Measurements from ENCODE around the gene COL1A1. TPM values are rescaled to one million over a fixed set of nuclear protein-coding genes. Genes with fewer than 3 reads are reported as not detected.

Gene COL1A1
- polyA plus RNA-seq, 1 of the 3 experiments (the other 2 are of a cell fraction): 1,461 TPM

DNA sequence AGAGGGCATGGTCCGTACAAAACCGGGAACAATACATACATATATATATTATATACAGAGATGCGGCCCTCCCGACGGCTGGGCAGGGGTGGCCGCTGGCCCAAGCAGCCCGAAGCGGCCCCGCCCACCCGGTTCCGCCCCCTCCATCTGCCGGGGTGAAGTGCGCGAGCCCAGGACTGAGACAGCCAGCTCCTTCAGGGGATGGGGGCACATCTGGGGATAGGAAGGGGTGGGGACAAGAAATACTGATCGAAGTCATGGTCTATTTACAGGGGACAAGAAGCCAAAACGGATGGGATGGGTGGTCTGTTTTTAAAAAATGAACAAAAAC lies 67.7 kb downstream of the COL1A1 start:
- TF ChIP-seq NRF1 (IDR thresholded peaks at IDR 0.05; ENCODE audit: low read depth, low read length) (no peak), NFIC (IDR thresholded peaks at IDR 0.05; ENCODE audit: borderline replicate concordance) (no peak), CTCF (IDR thresholded peaks at IDR 0.05) (no peak), GABPA (IDR thresholded peaks at IDR 0.05; ENCODE audit: low read depth) (no peak), EP300 (IDR thresholded peaks at IDR 0.05; ENCODE audit: borderline replicate concordance in 1 of 2, low read depth in 1 of 2, low read length in 1 of 2) (no peak), TEAD4 (IDR thresholded peaks at IDR 0.05; ENCODE audit: borderline replicate concordance, insufficient read depth) (no peak), RXRA (IDR thresholded peaks at IDR 0.05; ENCODE audit: borderline replicate concordance, low read depth) (no peak), SMC3 (IDR thresholded peaks at IDR 0.05; ENCODE audit: low read depth, low read length) (no peak), MEF2A (IDR thresholded peaks at IDR 0.05; ENCODE audit: borderline replicate concordance, low read depth) (no peak), POLR2AphosphoS5 (IDR thresholded peaks at IDR 0.05; ENCODE audit: low read depth, low read length) (no peak), FOXJ3 (CRISPR knock-in tag; IDR thresholded peaks at IDR 0.05) (no peak), TAF1 (IDR thresholded peaks at IDR 0.05; ENCODE audit: borderline replicate concordance, low read depth, low read length) (no peak), FOSL2 (IDR thresholded peaks at IDR 0.05; ENCODE audit: borderline replicate concordance, low read depth) (no peak), CHD2 (IDR thresholded peaks at IDR 0.05; ENCODE audit: low read length, partially characterized antibody) (no peak), RFX5 (IDR thresholded peaks at IDR 0.05; ENCODE audit: low read length) (no peak), YY1 (IDR thresholded peaks at IDR 0.05; ENCODE audit: low read depth) (no peak), RAD21 (IDR thresholded peaks at IDR 0.05; ENCODE audit: low read length) (no peak)
- TF ChIP-seq, protein P1, sequence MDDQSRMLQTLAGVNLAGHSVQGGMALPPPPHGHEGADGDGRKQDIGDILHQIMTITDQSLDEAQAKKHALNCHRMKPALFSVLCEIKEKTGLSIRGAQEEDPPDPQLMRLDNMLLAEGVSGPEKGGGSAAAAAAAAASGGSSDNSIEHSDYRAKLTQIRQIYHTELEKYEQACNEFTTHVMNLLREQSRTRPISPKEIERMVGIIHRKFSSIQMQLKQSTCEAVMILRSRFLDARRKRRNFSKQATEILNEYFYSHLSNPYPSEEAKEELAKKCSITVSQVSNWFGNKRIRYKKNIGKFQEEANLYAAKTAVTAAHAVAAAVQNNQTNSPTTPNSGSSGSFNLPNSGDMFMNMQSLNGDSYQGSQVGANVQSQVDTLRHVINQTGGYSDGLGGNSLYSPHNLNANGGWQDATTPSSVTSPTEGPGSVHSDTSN (IDR thresholded peaks at IDR 0.05): no peak
- TF ChIP-seq, protein P2, sequence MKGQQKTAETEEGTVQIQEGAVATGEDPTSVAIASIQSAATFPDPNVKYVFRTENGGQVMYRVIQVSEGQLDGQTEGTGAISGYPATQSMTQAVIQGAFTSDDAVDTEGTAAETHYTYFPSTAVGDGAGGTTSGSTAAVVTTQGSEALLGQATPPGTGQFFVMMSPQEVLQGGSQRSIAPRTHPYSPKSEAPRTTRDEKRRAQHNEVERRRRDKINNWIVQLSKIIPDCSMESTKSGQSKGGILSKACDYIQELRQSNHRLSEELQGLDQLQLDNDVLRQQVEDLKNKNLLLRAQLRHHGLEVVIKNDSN (IDR thresholded peaks at IDR 0.05; ENCODE audit: borderline replicate concordance, low read depth): no peak
- TF ChIP-seq, protein P3, sequence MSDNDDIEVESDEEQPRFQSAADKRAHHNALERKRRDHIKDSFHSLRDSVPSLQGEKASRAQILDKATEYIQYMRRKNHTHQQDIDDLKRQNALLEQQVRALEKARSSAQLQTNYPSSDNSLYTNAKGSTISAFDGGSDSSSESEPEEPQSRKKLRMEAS (IDR thresholded peaks at IDR 0.05; ENCODE audit: low read depth): no peak
- POLR2A ChIA-PET: no interaction called here
- Histone ChIP-seq H3K4me1 (ENCODE audit: control insufficient read depth in 1 of 2, insufficient read depth in 2 of 2, low read depth in 1 of 2, low read length in 1 of 2) (peaks cover 20% of the 10 kb centered on the region in 2 experiments; a peak in 3 of 4 replicates), H3F3A (replicated peaks; ENCODE audit: insufficient read depth) (peaks cover 29% of the 10 kb centered on the region), H3K9me3 (no peaks in the 10 kb centered on the region), H3K79me2 (ENCODE audit: insufficient read depth) (no peaks in the 10 kb centered on the region), H3K4me2 (no peak overlapping the region), H3K9me2 (no peaks in the 10 kb centered on the region), H4K20me1 (ENCODE audit: insufficient read depth) (0 out of 2 replicates have a peak, but pooled peaks cover 3% of the 10 kb centered on the region), H3K36me3 (replicated peaks in 1 of 2; ENCODE audit: control insufficient read depth in 1 of 2, insufficient read depth in 2 of 2, low read length in 1 of 2) (peaks cover 17 to 37% of the 10 kb centered on the region in 2 experiments), H3K27me3 (ENCODE audit: insufficient read depth) (no peaks in the 10 kb centered on the region), H3K4me3 (ENCODE audit: low read depth in 2 of 2, low read length in 1 of 2) (no peak overlapping the region), H3K27ac (ENCODE audit: low read depth in 2 of 2, low read length in 1 of 2) (peak overlapping the region; percentile 48 to 69), H2AFZ (ENCODE audit: low read depth) (no peak overlapping the region), H3K9ac (no peak overlapping the region)
- DNase-seq: no peak
- 84% methylated on average over 16 of the region's 16 CpGs for WGBS (ENCODE audit: low lambda C conversion rate)
- CTCF ChIA-PET: interaction anchor here (1.4 to 2.8 kb wide), 3 partner anchors 12 to 40 kb away, joined by 3 to 23 read pairs (median 7); no protein-coding TSS in a partner anchor

Small RNA genes within 50 kb of the gene (small RNA-seq; reads per million reads assigned to genes)
- 0 reads per million in 7 experiments for gene SUMO2P7

Other genes starting within 250 kb of the COL1A1 start
- 0.03 and 0.10 TPM in 2 replicates for gene DLX4, start 232.4 kb downstream of the COL1A1 start, polyA plus RNA-seq (2012; rRNA removed)
- not detected in 2 replicates for gene DLX3, start 206.4 kb downstream of the COL1A1 start, polyA plus RNA-seq (2012; rRNA removed)
- gene ITGA3, start 145.5 kb downstream of the COL1A1 start, polyA plus RNA-seq (2012; rRNA removed): 543 and 766 TPM in 2 replicates
- 96.1 and 124 TPM in 2 replicates for gene PDK2, start 106.3 kb downstream of the COL1A1 start, polyA plus RNA-seq (2012; rRNA removed)
- gene SAMD14, start 71.5 kb downstream of the COL1A1 start, polyA plus RNA-seq (2012; rRNA removed): 2.8 and 3.4 TPM in 2 replicates
- 26.9 and 35.2 TPM in 2 replicates for gene PPP1R9B, start 51.0 kb downstream of the COL1A1 start, polyA plus RNA-seq (2012; rRNA removed)
- 0.29 TPM in 1 of 2 replicates, not detected in the other for gene SGCA, start 35.6 kb downstream of the COL1A1 start, polyA plus RNA-seq (2012; rRNA removed)
- gene TMEM92, start 72.8 kb upstream of the COL1A1 start, polyA plus RNA-seq (2012; rRNA removed): 0.28 and 0.46 TPM in 2 replicates
- gene XYLT2, start 144.5 kb upstream of the COL1A1 start, polyA plus RNA-seq (2012; rRNA removed): 26.5 and 28.4 TPM in 2 replicates
- gene MRPL27, start 171.6 kb upstream of the COL1A1 start, polyA plus RNA-seq (2012; rRNA removed): 266 and 337 TPM in 2 replicates
- gene EME1, start 171.6 kb upstream of the COL1A1 start, polyA plus RNA-seq (2012; rRNA removed): 16.9 and 21.5 TPM in 2 replicates
- 122 and 137 TPM in 2 replicates for gene LRRC59, start 195.9 kb upstream of the COL1A1 start, polyA plus RNA-seq (2012; rRNA removed)
- 46.6 and 49.5 TPM in 2 replicates for gene ACSF2, start 224.6 kb upstream of the COL1A1 start, polyA plus RNA-seq (2012; rRNA removed)